Thoracic aorta (tissue), 2 donors: ENCODE measurements around the gene MYT1. TPM values are rescaled to one million over a fixed set of nuclear protein-coding genes. Genes with fewer than 3 reads are reported as not detected.
"Not testable (repeated sequence)": the region's sequence is repeated elsewhere in the genome, so short reads cannot be mapped to it uniquely, and the experiment has no call there.

Experiments used
- ATAC-seq: fragments of 150-250 bp; one replicate; pipeline ENCODE4 v1.8.0; 2017; ENCODE audit warnings: low read depth; ENCODE audit not compliant: insufficient number of reproducible peaks, low FRiP score
- DNase-seq: peaks from one replicate; pipeline ENCODE4 v3.0.0-alpha.2; 2020; ENCODE audit warnings: low spot score
- H3K27ac ChIP-seq, 2 donors: fragments of 200-600 bp; sonication (generic); 1 replicate in 1 of 2; 2 replicates in 1 of 2; pipeline ENCODE4 v1.5.1; 2016; ENCODE audit warnings: mild to moderate bottlenecking in 2 of 2, moderate library complexity in 2 of 2
- H3K27me3 ChIP-seq: fragments of 200-600 bp; sonication (generic); replicated peaks from 2 replicates; pipeline ENCODE4 v1.6.0; 2016; ENCODE audit warnings: mild to moderate bottlenecking; ENCODE audit not compliant: insufficient read depth
- H3K36me3 ChIP-seq: fragments of 200-600 bp; sonication (generic); one replicate; pipeline ENCODE4 v1.5.1; 2016
- H3K4me1 ChIP-seq, 2 donors: fragments of 200-600 bp; sonication (generic); 1 replicate in 1 of 2; 2 replicates in 1 of 2; pipeline versions ENCODE4 v1.5.1 to v1.6.0; 2016; ENCODE audit warnings: low read depth in 2 of 2, mild to moderate bottlenecking in 1 of 2; ENCODE audit not compliant: control insufficient read depth in 1 of 2
- H3K4me3 ChIP-seq: fragments of 200-600 bp; sonication (generic); 2 replicates; pipeline ENCODE4 v1.5.1; 2016; ENCODE audit warnings: mild to moderate bottlenecking
- H3K9me3 ChIP-seq: fragments of 200-600 bp; sonication (generic); 2 replicates; pipeline ENCODE4 v1.5.1; 2016
- total RNA-seq, 2 donors: library from RNA; depleted of rRNA; stranded (reverse); fragments of >200 nt; gene quantifications; one replicate each; pipeline versions ENCODE4 v1.1.0 to v1.2.3, GENCODE V29; 2016
- TF ChIP-seq, protein P1 (sequence below): fragments of 200-600 bp; sonication (generic); IDR thresholded peaks from one replicate; pipeline ENCODE4 v1.5.1; 2019; ENCODE audit warnings: antibody characterized with exemption

MYT1 gene
- total RNA-seq, result not detected

DNA sequence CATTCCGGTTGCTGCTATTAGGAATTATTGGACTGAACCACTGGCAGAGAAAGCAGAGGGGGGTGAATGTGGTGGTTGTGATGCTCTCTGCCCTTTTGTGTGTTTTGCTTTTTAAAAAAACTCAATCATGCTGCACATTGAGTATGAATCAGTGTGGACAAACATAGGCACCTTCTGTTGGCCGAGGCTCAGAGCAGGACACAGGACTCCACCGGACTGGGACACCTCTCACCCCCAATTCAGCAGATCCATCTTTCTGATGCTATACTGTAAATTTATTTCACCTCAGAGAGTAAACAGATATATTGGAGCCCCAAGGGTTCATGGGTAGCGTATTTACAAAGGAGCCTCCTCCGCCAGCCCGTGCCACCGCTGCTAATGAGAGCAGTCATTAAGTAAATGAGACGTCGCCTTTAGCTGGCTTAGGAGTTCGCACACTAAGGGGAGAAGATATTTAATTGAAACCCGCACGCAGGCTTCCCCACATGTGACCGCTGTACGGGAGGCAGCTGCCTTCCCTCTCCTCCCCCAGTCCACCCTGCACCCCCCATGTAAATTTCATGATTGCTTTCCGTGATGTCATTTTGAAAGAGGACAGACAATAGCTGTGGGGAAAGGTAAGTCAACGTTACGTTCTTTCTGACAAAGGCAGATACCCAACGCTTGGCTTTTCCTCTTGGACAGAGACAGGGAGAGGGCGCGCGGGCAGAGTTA, at the start of gene MYT1:
TSS of gene MYT1 (plus strand) at position 330 of the 714 bp plus-strand sequence. CDS start 34,410 bp downstream, outside the sequence.
- ATAC-seq (no peak), DNase-seq (no peak)
- no peaks in the 10 kb centered on the region for H3K36me3 ChIP-seq
- no peaks in the 10 kb centered on the region for H3K9me3 ChIP-seq
- H3K4me3 ChIP-seq, result no peak within 1 kb of the TSS
- H3K27ac ChIP-seq, result no peak within 1 kb of the TSS
- TF ChIP-seq, protein P1, sequence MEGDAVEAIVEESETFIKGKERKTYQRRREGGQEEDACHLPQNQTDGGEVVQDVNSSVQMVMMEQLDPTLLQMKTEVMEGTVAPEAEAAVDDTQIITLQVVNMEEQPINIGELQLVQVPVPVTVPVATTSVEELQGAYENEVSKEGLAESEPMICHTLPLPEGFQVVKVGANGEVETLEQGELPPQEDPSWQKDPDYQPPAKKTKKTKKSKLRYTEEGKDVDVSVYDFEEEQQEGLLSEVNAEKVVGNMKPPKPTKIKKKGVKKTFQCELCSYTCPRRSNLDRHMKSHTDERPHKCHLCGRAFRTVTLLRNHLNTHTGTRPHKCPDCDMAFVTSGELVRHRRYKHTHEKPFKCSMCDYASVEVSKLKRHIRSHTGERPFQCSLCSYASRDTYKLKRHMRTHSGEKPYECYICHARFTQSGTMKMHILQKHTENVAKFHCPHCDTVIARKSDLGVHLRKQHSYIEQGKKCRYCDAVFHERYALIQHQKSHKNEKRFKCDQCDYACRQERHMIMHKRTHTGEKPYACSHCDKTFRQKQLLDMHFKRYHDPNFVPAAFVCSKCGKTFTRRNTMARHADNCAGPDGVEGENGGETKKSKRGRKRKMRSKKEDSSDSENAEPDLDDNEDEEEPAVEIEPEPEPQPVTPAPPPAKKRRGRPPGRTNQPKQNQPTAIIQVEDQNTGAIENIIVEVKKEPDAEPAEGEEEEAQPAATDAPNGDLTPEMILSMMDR, result no peak
- H3K27me3 ChIP-seq, result no peaks in the 10 kb centered on the region
- H3K4me1 ChIP-seq, result no peaks in the 10 kb centered on the region

DNA sequence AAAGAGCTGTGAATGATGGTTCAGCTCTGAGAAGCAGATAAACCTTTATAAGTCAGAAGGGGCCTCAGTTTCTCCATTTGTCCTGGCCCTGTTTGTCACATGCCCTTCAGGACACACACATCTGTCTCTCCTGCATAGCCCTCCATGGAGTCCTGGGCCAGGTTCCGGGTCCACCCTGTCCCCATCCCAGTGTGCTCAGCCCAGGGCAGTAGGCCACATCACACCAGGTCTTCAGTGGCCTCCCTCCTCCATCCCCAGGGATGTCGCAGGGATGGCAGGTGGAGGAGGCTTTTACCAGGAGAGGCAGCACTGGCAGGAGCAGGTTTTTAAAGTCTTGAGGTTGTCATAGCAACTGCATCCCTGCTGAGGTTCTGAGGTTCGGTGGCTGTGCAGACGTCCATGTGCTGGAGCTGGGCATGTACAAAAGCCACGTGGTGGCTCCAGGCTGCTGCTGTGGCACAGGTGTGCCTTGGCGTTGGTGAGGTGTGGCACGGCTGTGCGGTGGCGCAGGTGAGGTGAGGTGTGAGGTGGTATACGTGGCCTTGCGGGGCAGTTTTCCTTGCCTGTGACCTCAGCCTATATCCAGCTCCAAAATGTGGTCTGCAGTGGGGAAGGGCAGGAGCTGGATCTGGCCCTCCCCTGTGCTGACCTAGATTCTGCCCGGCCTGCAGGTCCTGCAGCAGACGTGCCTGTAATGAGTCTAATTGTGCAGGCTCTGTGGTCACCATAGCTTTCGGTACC, 48.9 kb upstream of the MYT1 start:
- no peak for ATAC-seq
- no peak for DNase-seq

DNA sequence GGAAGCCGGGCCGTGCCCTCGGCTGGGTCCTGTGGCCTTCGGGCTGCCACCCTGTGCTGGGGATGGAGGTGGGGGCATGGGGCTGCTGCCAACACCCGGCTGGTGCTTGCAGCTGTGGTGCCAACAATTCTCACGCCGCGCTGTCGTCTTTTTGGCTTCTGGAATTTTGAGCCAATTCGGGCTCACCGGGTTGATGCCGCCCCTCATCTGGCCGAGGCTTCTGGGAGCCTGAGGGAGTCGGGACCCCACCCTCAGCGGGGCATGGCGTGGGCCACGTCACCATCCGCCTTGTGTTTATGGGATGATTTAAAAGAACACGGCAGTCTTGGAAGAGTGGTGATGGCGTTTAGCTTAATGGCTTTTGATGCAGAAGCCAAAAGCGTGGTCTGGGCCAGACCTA, 48.2 kb upstream of the MYT1 start:
- ATAC-seq (no peak), DNase-seq (no peak)

More for the DNA sequence above, 48.9 kb upstream of the MYT1 start:
- no peaks in the 10 kb centered on the region for H3K9me3 ChIP-seq
- TF ChIP-seq, protein P1, result no peak
- no peak overlapping the region for H3K27ac ChIP-seq
- no peaks in the 10 kb centered on the region for H3K36me3 ChIP-seq
- no peaks in the 10 kb centered on the region for H3K4me1 ChIP-seq
- H3K4me3 ChIP-seq, result no peak overlapping the region
- no peaks in the 10 kb centered on the region for H3K27me3 ChIP-seq

DNA sequence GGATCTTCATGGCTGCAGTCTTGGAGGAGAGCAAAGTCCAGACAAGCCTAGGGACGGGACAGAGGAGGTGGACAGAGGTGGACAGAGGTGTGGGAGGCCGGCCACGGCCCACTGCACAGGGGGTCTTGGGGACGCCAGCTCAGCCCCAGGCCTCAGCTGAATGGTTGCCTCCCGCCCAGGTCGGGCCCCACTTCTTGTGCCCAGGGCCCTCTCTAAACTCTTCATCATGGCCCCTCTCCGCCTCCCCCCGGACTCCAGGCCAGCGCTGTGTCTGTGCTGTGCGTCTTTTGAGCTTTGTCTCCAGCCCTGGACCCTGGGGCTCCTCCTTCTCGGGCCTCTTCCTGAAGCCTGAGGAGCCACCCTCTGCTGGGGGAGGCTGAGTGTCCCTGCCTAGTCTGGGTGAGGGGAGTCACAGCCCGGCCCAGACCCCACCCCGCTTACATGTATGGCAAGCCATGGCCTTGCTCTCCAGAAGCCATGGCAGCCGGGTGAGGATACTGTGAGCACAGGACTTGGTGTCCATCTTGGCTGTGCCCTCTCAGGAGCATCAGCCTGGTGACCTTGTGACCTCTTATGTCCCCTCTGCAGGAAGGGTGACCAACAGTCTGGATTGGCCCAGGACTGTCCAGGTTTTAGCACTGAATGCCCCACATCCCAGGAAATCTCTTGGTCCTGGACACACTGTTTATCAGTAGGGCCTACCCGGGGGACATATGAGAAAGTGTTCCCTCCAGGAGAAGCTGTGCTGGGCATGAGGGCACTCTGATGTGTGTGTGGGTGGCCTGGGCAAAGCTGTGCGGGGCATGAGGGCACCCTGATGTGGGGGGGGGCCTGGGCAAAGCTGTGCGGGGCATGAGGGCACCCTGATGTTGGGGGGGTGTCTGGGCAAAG, 47.5 kb upstream of the MYT1 start:
- DNase-seq, result no peak

More for the DNA sequence above, 48.2 kb upstream of the MYT1 start:
- Histone ChIP-seq H3K27me3 (peaks cover 2% of the 10 kb centered on the region), H3K4me3 (no peak overlapping the region), H3K27ac (no peak overlapping the region), H3K36me3 (no peaks in the 10 kb centered on the region), H3K9me3 (no peaks in the 10 kb centered on the region), H3K4me1 (no peaks in the 10 kb centered on the region)
- TF ChIP-seq, protein P1, result no peak

DNA sequence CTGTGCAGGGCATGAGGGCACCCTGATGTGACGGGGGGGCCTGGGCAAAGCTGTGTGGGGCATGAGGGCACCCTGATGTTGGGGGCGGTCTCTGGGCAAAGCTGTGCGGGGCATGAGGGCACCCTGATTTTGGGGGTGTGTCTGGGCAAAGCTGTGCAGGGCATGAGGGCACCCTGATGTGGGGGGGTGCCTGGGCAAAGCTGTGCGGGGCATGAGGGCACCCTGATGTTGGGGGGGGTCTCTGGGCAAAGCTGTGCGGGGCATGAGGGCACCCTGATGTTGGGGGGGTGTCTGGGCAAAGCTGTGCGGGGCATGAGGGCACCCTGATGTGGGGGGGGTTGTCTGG, 46.8 kb upstream of the MYT1 start:
- not testable (repeated sequence) for H3K9me3 ChIP-seq, H3K27ac ChIP-seq, H3K4me1 ChIP-seq, ATAC-seq, H3K4me3 ChIP-seq, H3K27me3 ChIP-seq, DNase-seq, H3K36me3 ChIP-seq

More for the DNA sequence above, 47.5 kb upstream of the MYT1 start:
- ATAC-seq, result no peak
- Histone ChIP-seq H3K27ac (no peak overlapping the region), H3K4me3 (no peak overlapping the region), H3K27me3 (peaks cover 5% of the 10 kb centered on the region), H3K4me1 (no peaks in the 10 kb centered on the region), H3K36me3 (no peaks in the 10 kb centered on the region), H3K9me3 (no peaks in the 10 kb centered on the region)
- TF ChIP-seq, protein P1, result no peak
